Measurements from ENCODE around the gene THEM4. TPM values are rescaled to one million over a fixed set of nuclear protein-coding genes. Genes with fewer than 3 reads are reported as not detected.

The THEM4 gene
- total and polyA plus RNA-seq, 2 donors (not counting 1 experiment from before 2014, with no cell fraction given): 15.0 to 16.1 TPM

GRCh38 chr1:151918156-151918555 is 8.8 kb upstream of the THEM4 start:
- H3K4me1 Mint-ChIP-seq: peaks cover 29% of the 10 kb centered on the region
- no peak overlapping the region for H3K4me2 ChIP-seq (replicated peaks; ENCODE audit: low read depth, low read length, poor library complexity, severe bottlenecking)
- H3K4me3 ChIP-seq (ENCODE audit: control extremely low read depth in 1 of 5, extremely low read depth in 1 of 5, insufficient read depth in 1 of 5, low read depth in 2 of 5, low read length in 4 of 5): no peak overlapping the region
- H4K20me1 ChIP-seq (ENCODE audit: control insufficient read depth, insufficient read depth, low read length, poor library complexity, severe bottlenecking): no peaks in the 10 kb centered on the region
- H3K27me3 Mint-ChIP-seq: no peaks in the 10 kb centered on the region
- no peak overlapping the region for H3K4me3 Mint-ChIP-seq
- TF ChIP-seq CTCF (IDR thresholded peaks at IDR 0.05) (no peak), EZH2 (IDR thresholded peaks at IDR 0.05; ENCODE audit: borderline replicate concordance, insufficient read depth, low read depth, low read length, poor library complexity, severe bottlenecking) (no peak)
- peaks cover 23 to 35% of the 10 kb centered on the region in 2 donors for H3K4me1 ChIP-seq (ENCODE audit: control insufficient read depth in 2 of 2, insufficient read depth in 2 of 2, low read length in 2 of 2)
- H3K27me3 ChIP-seq (replicated peaks in 1 of 4; ENCODE audit: control extremely low read depth in 1 of 4, control insufficient read depth in 3 of 4, insufficient read depth in 4 of 4, low read length in 3 of 4): no peaks in the 10 kb centered on the region
- no peak for DNase-seq
- intact Hi-C loops (cut with micrococcal nuclease): no loop called here
- H3K79me2 ChIP-seq (ENCODE audit: control insufficient read depth, insufficient read depth, low read length): no peaks in the 10 kb centered on the region
- peaks cover 3% of the 10 kb centered on the region for H3K9me3 Mint-ChIP-seq (ENCODE audit: insufficient read depth)
- CTCF ChIA-PET: no interaction called here
- peaks cover 0 to 12% (median 2%) of the 10 kb centered on the region in 3 donors for H3K9me3 ChIP-seq (ENCODE audit: control extremely low read depth in 1 of 3, control insufficient read depth in 2 of 3, insufficient read depth in 1 of 3, low read length in 2 of 3)
- no peak overlapping the region for H3K27ac ChIP-seq (ENCODE audit: low read length in 2 of 2)
- H3K27ac Mint-ChIP-seq: no peak overlapping the region
- H3K36me3 ChIP-seq (replicated peaks in 1 of 2; ENCODE audit: control extremely low read depth in 1 of 2, control insufficient read depth in 1 of 2, extremely low read depth in 1 of 2, insufficient read depth in 2 of 2, low read length in 1 of 2): no peaks in the 10 kb centered on the region
- H3K9ac ChIP-seq (ENCODE audit: low read length): no peak overlapping the region
- ATAC-seq (ENCODE audit: low read depth): no peak
- no peak overlapping the region for H2AFZ ChIP-seq (ENCODE audit: insufficient read depth, low read depth, low read length, poor library complexity, severe bottlenecking)
- POLR2A ChIA-PET: no interaction called here
- no CpG with 5 or more reads among the region's 3 CpGs for WGBS (ENCODE audit: insufficient coverage)

GRCh38 chr1:151916726-151917370 is 7.5 kb upstream of the THEM4 start:
- Mint-ChIP-seq H3K9me3 (ENCODE audit: insufficient read depth) (peaks cover 3% of the 10 kb centered on the region), H3K27ac (no peak overlapping the region), H3K4me1 (peaks cover 22% of the 10 kb centered on the region), H3K4me3 (no peak overlapping the region), H3K27me3 (no peaks in the 10 kb centered on the region)
- TF ChIP-seq CTCF (IDR thresholded peaks at IDR 0.05) (no peak), EZH2 (IDR thresholded peaks at IDR 0.05; ENCODE audit: borderline replicate concordance, insufficient read depth, low read depth, low read length, poor library complexity, severe bottlenecking) (no peak)
- no peak overlapping the region for H3K4me2 ChIP-seq (replicated peaks; ENCODE audit: low read depth, low read length, poor library complexity, severe bottlenecking)
- intact Hi-C loops (cut with micrococcal nuclease): no loop called here
- H3K4me1 ChIP-seq (ENCODE audit: control insufficient read depth in 2 of 2, insufficient read depth in 2 of 2, low read length in 2 of 2): peaks cover 22 to 28% of the 10 kb centered on the region in 2 donors
- no peaks in the 10 kb centered on the region for H3K36me3 ChIP-seq (replicated peaks in 1 of 2; ENCODE audit: control extremely low read depth in 1 of 2, control insufficient read depth in 1 of 2, extremely low read depth in 1 of 2, insufficient read depth in 2 of 2, low read length in 1 of 2)
- peaks cover 0 to 8% (median 2%) of the 10 kb centered on the region in 3 donors for H3K9me3 ChIP-seq (ENCODE audit: control extremely low read depth in 1 of 3, control insufficient read depth in 2 of 3, insufficient read depth in 1 of 3, low read length in 2 of 3)
- ChIA-PET POLR2A (no interaction called here), CTCF (interaction anchor here (1.6 to 1.7 kb wide), 2 partner anchors 83 to 85 kb away, joined by 3 to 5 read pairs; no protein-coding TSS in a partner anchor)
- no peaks in the 10 kb centered on the region for H4K20me1 ChIP-seq (ENCODE audit: control insufficient read depth, insufficient read depth, low read length, poor library complexity, severe bottlenecking)
- no peaks in the 10 kb centered on the region for H3K27me3 ChIP-seq (replicated peaks in 1 of 4; ENCODE audit: control extremely low read depth in 1 of 4, control insufficient read depth in 3 of 4, insufficient read depth in 4 of 4, low read length in 3 of 4)
- H3K4me3 ChIP-seq (ENCODE audit: control extremely low read depth in 1 of 5, extremely low read depth in 1 of 5, insufficient read depth in 1 of 5, low read depth in 2 of 5, low read length in 4 of 5): no peak overlapping the region
- ATAC-seq (ENCODE audit: low read depth): no peak
- no peak overlapping the region for H2AFZ ChIP-seq (ENCODE audit: insufficient read depth, low read depth, low read length, poor library complexity, severe bottlenecking)
- H3K79me2 ChIP-seq (ENCODE audit: control insufficient read depth, insufficient read depth, low read length): no peaks in the 10 kb centered on the region
- 100% methylated on average over 3 of the region's 7 CpGs for WGBS (ENCODE audit: insufficient coverage)
- H3K27ac ChIP-seq (ENCODE audit: low read length in 2 of 2): no peak overlapping the region
- no peak for DNase-seq
- H3K9ac ChIP-seq (ENCODE audit: low read length): no peak overlapping the region

All from B cell (primary cell).